IPS DF 19.7 (cell line): ENCODE results near the gene ANKMY1.

Source experiments
- DNase-seq: peaks from one replicate; pipeline ENCODE4 v3.0.0-alpha.2; 2013; ENCODE audit warnings: low read depth, low spot score

The ANKMY1 gene

GRCh38 chr2:240594511-240595380 lies 37.0 kb upstream of the ANKMY1 start:
- DNase-seq = no peak

DNA sequence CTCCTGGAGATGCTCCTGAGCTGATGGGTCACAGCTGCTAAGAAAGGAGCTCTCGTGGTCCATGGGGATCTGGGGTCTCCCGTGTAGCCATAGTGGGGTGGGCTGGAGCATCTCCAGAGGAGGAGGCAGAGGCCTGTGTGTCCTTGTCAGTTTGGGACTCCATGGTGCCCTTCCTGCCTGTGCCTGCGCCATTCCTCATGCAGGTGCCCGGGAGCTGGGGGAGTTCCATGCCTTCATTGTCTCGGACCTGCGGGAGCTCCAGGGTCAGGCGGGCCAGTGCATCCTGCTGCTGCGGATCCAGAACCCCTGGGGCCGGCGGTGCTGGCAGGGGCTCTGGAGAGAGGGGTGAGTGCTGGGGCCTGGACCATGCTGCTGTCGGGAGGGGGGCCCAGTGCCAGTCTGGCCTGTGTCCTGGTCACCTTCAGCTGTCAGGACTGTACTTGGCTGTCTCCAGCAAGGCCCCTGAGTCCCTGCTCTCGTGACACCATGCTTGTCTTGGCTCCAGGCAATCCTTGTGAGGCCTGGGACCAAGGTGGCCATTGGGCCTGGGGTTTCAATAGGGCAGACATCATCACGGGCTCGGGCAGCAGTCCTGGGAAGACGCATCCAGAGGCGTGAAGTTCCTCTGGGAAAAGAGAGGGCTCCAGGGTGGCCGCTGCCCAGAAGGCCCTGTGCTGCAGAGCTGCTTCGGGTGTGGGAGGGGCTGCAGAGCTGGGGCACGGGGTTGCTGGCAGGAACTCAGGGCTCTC lies 36.1 kb upstream of the ANKMY1 start:
- no peak for DNase-seq

DNA sequence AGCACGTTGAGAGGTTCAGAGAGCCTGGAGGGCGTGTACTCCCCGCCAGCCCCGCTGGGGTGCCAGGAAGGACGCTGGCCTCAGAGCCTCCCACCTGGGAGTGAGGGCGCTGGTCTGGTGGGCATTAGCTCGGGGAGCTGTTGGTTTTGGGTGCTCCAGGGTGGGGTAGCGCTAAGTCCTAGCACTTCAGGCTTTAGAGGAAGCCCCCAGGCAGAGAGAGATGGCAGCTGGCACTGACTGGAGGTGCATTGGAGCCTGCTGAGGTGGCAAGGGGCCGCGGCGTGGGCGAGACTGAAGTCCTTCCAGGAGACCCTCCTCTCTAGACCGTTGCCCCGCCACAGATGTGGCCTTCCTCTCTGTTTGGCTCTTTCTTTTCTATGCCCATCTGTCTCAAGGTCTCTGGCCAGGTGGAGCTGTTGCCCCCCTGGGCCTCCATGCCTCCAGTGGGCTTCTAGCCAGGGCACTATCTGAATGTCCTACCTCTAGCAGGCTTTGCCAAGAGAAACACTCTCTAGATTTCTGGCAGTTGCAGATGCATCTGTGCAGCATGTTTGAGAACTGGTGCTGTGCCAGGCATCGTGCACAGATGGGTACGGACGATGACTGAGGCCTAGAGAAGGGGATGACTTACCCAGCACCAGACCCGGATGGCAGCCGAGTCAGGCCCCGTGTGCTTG lies 35.4 kb upstream of the ANKMY1 start:
- no peak for DNase-seq

- DNase-seq = no peak
Measured at GRCh38 chr2:240591784-240592183, 34.0 kb upstream of the ANKMY1 start.

- DNase-seq = no peak
Measured at GRCh38 chr2:240591226-240591625, 33.4 kb upstream of the ANKMY1 start.

- no peak for DNase-seq
Measured at GRCh38 chr2:240590681-240591111, 32.9 kb upstream of the ANKMY1 start.

DNA sequence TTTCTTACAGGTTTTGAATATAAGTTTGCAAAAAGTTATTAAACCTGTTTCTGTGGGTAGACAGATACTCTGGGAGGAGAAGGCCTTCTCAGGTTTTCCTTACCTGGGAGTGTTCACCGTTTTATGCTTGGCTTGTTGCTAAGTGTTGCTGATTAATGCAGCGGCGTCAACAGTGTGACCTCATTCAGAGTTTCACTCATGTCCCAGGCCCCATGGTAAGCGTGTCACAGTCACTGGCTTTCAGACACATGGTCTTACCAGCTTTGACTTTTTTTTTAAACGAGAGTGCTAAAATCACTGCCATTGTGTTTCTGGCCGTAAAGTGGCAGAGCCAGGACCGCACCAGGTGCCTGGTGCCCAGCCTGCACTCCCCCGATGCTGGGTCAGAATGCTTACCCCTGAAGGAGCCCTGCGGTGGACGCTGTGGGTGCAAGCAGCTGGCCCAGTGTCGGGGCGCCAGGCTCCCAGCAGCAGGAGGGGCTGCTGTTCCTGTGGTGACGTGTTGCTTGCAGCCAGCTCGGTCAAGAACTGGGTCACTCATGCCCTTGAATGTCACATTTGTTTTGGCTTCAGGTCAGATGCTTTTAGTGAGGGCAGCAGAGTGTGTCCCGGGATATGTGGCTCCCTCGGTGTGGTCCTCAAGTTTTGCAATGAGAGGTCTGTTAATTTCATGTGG lies 32.2 kb upstream of the ANKMY1 start:
- no peak for DNase-seq

GRCh38 chr2:240589375-240589774 lies 31.6 kb upstream of the ANKMY1 start:
- no peak for DNase-seq

GRCh38 chr2:240588669-240589068 lies 30.9 kb upstream of the ANKMY1 start:
- DNase-seq = no peak

- DNase-seq = no peak
Measured at GRCh38 chr2:240588006-240588655, 30.3 kb upstream of the ANKMY1 start.

GRCh38 chr2:240586919-240587800 lies 29.4 kb upstream of the ANKMY1 start:
- DNase-seq = no peak

DNA sequence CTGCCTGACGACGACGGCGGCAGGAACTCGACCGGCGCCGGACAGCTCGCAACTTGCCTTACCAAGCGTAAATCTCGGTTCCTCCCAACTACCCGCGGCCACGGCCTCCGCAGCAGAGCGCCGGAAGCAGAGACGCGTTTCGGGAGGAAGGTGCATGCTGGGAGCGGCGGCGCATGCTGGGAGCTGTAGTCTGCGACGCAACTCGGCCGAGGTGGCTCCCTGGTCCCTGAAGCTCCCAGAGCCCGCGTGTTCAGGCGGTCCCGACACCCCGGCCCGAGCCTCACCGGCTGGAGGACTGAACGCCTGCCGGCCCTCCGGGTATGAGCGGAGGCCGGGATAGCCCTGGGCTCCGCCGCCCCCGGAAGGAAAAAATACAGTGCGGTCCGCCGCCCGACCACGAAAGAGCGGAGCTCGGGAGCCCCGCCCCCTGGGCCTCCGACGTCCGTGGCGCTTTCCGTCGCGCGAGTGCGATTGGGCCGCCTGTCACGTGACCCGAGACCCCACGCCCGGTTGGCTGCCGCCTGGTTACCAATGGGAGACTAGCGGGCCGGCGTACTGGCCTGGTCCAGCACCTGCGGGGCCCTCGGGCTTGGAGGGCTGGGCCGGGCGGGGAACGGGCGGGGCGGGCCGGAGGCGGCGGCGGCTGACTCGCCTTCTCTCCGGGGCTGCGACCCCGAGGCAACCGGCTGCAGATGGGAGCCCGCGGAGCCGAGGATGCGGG lies 28.6 kb upstream of the ANKMY1 start, which contains the start of gene CAPN10:
Gene CAPN10, plus strand, starts transcription at position 537 of the 721 bp plus-strand sequence. Its CDS starts 178 bp downstream, at position 715.
- DNase-seq = peak; percentile 67

DNA sequence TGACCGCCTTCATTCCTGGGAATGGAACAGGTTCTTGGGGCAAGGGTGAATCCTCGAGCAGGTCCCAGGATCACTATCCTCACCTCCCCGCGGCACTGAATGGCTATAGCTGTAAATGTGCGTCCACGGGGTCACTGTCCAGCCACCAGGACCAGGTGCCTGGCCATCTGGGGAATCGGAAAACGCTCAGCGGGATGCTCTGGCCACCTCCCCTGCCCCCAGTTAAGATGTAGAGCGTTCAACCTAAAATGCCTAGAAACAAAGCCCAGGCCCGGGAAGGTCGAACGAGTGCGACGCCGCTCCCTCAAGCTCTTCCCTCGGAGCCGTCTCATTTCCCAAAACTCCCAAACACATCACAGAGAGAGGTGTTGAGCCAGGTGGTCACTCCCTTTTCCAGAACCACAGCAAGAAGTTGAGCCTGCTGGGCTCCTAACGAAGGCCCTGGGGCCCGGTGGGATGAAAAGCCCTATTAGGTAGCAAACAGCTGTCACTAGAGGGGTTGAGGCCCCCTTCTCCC lies 28.0 kb upstream of the ANKMY1 start:
- no peak for DNase-seq

DNA sequence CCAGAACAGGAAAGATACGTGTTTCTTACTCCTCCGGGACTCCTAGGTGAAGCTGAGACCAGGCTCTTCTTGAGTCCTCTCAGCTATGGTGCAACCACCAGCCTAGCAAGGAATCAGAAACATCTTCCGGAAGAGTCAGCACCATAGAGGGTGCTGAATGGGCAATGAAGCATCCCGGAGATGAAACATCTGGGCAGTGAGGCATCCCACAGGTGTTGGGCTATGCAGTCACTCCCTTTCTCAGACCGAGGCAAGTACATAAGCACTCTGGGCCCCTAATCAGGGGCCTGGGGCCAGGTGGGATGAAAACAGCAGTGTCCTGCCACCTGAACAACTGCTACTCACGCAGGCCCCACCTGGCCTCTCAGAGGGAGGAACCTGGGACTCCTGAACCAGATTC lies 27.3 kb upstream of the ANKMY1 start:
- DNase-seq = no peak

GRCh38 chr2:240584486-240585031 lies 26.8 kb upstream of the ANKMY1 start:
- DNase-seq = no peak

- no peak for DNase-seq
Measured at GRCh38 chr2:240583774-240584173, 26.0 kb upstream of the ANKMY1 start.

- no peak for DNase-seq
Measured at GRCh38 chr2:240582781-240583180, 25.0 kb upstream of the ANKMY1 start.

- DNase-seq = no peak
Measured at GRCh38 chr2:240581811-240582210, 24.0 kb upstream of the ANKMY1 start.
